Right cardiac atrium (tissue), 5 donors: Measurements from ENCODE around the gene ATP1B2. TPM values are rescaled to one million over a fixed set of nuclear protein-coding genes. Genes with fewer than 3 reads are reported as not detected.
"Not testable (repeated sequence)": the region's sequence is repeated elsewhere in the genome, so short reads cannot be mapped to it uniquely, and the experiment has no call there.

Experiments
- ATAC-seq, 2 donors: fragments of 200-7000 bp; cut with Tn5 transposase; one replicate each; pipeline versions ENCODE4 v1.8.0 to v1.9.1; 2020; ENCODE audit warnings: moderate library complexity in 2 of 2, mild to moderate bottlenecking in 1 of 2
- DNase-seq, 3 donors: peaks; one replicate each; pipeline ENCODE4 v3.0.0-alpha.2; 2020
- H3K27ac ChIP-seq: one replicate; pipeline ENCODE4 v1.5.1; 2013; ENCODE audit warnings: mild to moderate bottlenecking, low read length, control low read depth, moderate library complexity
- H3K27me3 ChIP-seq: one replicate; pipeline ENCODE4 v1.6.1; 2013; ENCODE audit not compliant: control insufficient read depth, insufficient read depth
- H3K4me1 ChIP-seq: one replicate; pipeline ENCODE4 v1.6.1; 2013; ENCODE audit warnings: low read length; ENCODE audit not compliant: control insufficient read depth, insufficient read depth
- H3K4me3 ChIP-seq: one replicate; pipeline ENCODE4 v1.5.1; 2013; ENCODE audit warnings: low read length, control low read depth
- H3K9me3 ChIP-seq: one replicate; pipeline ENCODE4 v1.6.1; 2013; ENCODE audit warnings: low read length; ENCODE audit not compliant: control insufficient read depth
- WGBS: extraction: QIAGEN DNeasy Blood & Tissue Kit; methylation state at CpG from one replicate; pipeline ENCODE4 v1.1.7; 2013; 5-methylcytosine and 5-hydroxymethylcytosine counted together
- intact Hi-C, 4 donors: fragments of 100-400 bp; cut with DNase I; formaldehyde crosslinking; loops; one replicate each; pipeline versions ENCODE4 v1.11.0 to v1.14.0; 2022 to 2023
- polyA plus RNA-seq: library from polyadenylated mRNA; stranded (reverse); fragments of 200-250 nt; gene quantifications from one replicate; pipeline ENCODE4 v1.2.3, GENCODE V29; 2013
- total RNA-seq, 4 donors: library from RNA; stranded (reverse); fragmentation: NEBNext Ultra II Directional; extraction: Animal tissue kit (Norgen Biotek cat#: 25700); gene quantifications; one replicate each; pipeline ENCODE4 v1.2.1, GENCODE V29; 2021
- donor health status: healthy with polysubstance abuse.
- donor health status: DM: no; HTN: yes; CAD: no.
- donor health status: DM: no; HTN: no; CAD: no.
- donor health status: DM: no; HTN: yes; CAD: no; lungs with severe emphysema.
- donor health status: DM: yes; HTN: yes; CAD: no.

ATP1B2 gene
- total and polyA plus RNA-seq, 5 donors, result 2.8 to 10.2 (median 5.3) TPM

- no peak for DNase-seq
- intact Hi-C loops, result loop anchor here in 2 of 4 donors (10.0 kb wide), 1 partner anchor 49 kb away; the partner anchor contains the start of genes TP53 (in 2 of the 2) and WRAP53 (in 2 of the 2)
- no peak for ATAC-seq
These were observed 14.6 kb upstream of the ATP1B2 start for GRCh38 chr17:7636163-7636562.

DNA sequence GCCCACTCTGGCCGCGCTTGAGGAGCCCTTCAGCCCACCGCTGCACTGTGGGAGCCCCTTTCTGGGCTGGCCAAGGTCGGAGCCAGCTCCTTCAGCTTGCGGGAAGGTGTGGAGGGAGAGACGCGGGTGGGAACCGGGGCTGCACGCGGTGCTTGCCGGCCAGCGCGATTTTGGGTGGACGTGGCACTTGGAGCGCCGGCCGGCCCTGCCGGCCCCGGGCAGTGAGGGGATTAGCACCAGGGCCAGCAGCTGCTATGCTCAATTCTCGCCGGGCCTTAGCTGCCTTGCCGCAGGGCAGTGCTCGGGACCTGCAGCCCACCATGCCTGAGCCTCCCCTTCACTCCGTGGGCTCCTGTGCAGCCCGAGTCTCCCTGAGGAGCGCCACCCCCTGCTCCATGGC lies 9.9 kb upstream of the ATP1B2 start:
- DNase-seq (no peak), ATAC-seq (no peak)
- 94% methylated on average over 26 of the region's 26 CpGs for WGBS
- Histone ChIP-seq H3K4me3 (no peak overlapping the region), H3K9me3 (no peaks in the 10 kb centered on the region), H3K27me3 (no peaks in the 10 kb centered on the region), H3K27ac (no peak overlapping the region), H3K4me1 (no peaks in the 10 kb centered on the region)
- intact Hi-C loops, result no loop called here

More at GRCh38 chr17:7636163-7636562, 14.6 kb upstream of the ATP1B2 start:
- H3K27me3 ChIP-seq, result no peaks in the 10 kb centered on the region
- WGBS, result 62% methylated on average over 5 of the region's 5 CpGs
- H3K4me3 ChIP-seq, result no peak overlapping the region
- peaks cover 2% of the 10 kb centered on the region for H3K4me1 ChIP-seq
- no peaks in the 10 kb centered on the region for H3K9me3 ChIP-seq
- no peak overlapping the region for H3K27ac ChIP-seq

GRCh38 chr17:7641635-7642034 lies 9.1 kb upstream of the ATP1B2 start:
- ATAC-seq, H3K27me3 ChIP-seq, H3K9me3 ChIP-seq, H3K27ac ChIP-seq, H3K4me1 ChIP-seq, intact Hi-C loops, DNase-seq, H3K4me3 ChIP-seq: not testable (repeated sequence)
- 63% methylated on average over 7 of the region's 7 CpGs for WGBS

GRCh38 chr17:7644775-7645174 lies 6.0 kb upstream of the ATP1B2 start:
- H3K27ac ChIP-seq, result no peak overlapping the region
- ATAC-seq, result no peak
- WGBS, result 86% methylated on average over 4 of the region's 4 CpGs
- no peaks in the 10 kb centered on the region for H3K9me3 ChIP-seq
- no peak for DNase-seq
- intact Hi-C loops, result no loop called here
- H3K4me1 ChIP-seq, result no peaks in the 10 kb centered on the region
- H3K4me3 ChIP-seq, result no peak overlapping the region
- H3K27me3 ChIP-seq, result no peaks in the 10 kb centered on the region

DNA sequence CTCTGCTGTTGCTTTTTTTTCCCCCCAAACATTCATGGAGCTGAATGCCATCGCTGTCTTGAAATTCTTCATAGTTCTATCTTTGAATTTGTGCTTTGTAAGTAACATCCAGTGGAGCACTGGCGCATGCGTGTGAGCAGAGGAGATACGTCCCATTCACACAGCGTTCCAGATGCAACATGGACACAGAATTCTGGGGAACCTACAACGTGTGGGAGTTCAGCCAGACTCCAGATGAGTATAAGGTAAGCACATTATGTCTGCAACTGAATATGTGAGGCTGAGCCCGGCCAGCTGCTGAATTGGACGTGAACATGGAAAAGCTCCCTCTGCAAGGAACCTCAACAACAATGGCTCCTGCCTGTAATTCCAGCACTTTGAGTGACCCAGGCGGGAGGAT lies 4.3 kb upstream of the ATP1B2 start:
- H3K27me3 ChIP-seq, result no peaks in the 10 kb centered on the region
- H3K9me3 ChIP-seq, result no peaks in the 10 kb centered on the region
- H3K4me3 ChIP-seq, result no peak overlapping the region
- no peak overlapping the region for H3K27ac ChIP-seq
- WGBS, result 56% methylated on average over 9 of the region's 9 CpGs
- intact Hi-C loops, result no loop called here
- ATAC-seq (no peak), DNase-seq (no peak)
- H3K4me1 ChIP-seq, result no peaks in the 10 kb centered on the region

- H3K27ac ChIP-seq, result no peak overlapping the region
- intact Hi-C loops, result no loop called here
- H3K9me3 ChIP-seq, result no peaks in the 10 kb centered on the region
- H3K4me1 ChIP-seq, result no peaks in the 10 kb centered on the region
- no peaks in the 10 kb centered on the region for H3K27me3 ChIP-seq
- no peak for ATAC-seq
- WGBS, result 53% methylated on average over 4 of the region's 4 CpGs
- DNase-seq, result no peak
- H3K4me3 ChIP-seq, result no peak overlapping the region
These were observed 3.7 kb upstream of the ATP1B2 start for GRCh38 chr17:7647018-7647417.

GRCh38 chr17:7651097-7651664 lies 455 bp downstream of the ATP1B2 start:
- Histone ChIP-seq H3K27ac (no peak overlapping the region), H3K27me3 (no peaks in the 10 kb centered on the region), H3K9me3 (no peaks in the 10 kb centered on the region), H3K4me3 (peak overlapping the region; percentile 62), H3K4me1 (peaks cover 2% of the 10 kb centered on the region)
- DNase-seq (no peak), ATAC-seq (no peak)
- WGBS, result under 1% methylated on average over 45 of the region's 45 CpGs
- intact Hi-C loops, result no loop called here

- intact Hi-C loops, result no loop called here
- WGBS, result 3% methylated on average over 54 of the region's 54 CpGs
These were observed 1.1 kb downstream of the ATP1B2 start for GRCh38 chr17:7651665-7652387.

DNA sequence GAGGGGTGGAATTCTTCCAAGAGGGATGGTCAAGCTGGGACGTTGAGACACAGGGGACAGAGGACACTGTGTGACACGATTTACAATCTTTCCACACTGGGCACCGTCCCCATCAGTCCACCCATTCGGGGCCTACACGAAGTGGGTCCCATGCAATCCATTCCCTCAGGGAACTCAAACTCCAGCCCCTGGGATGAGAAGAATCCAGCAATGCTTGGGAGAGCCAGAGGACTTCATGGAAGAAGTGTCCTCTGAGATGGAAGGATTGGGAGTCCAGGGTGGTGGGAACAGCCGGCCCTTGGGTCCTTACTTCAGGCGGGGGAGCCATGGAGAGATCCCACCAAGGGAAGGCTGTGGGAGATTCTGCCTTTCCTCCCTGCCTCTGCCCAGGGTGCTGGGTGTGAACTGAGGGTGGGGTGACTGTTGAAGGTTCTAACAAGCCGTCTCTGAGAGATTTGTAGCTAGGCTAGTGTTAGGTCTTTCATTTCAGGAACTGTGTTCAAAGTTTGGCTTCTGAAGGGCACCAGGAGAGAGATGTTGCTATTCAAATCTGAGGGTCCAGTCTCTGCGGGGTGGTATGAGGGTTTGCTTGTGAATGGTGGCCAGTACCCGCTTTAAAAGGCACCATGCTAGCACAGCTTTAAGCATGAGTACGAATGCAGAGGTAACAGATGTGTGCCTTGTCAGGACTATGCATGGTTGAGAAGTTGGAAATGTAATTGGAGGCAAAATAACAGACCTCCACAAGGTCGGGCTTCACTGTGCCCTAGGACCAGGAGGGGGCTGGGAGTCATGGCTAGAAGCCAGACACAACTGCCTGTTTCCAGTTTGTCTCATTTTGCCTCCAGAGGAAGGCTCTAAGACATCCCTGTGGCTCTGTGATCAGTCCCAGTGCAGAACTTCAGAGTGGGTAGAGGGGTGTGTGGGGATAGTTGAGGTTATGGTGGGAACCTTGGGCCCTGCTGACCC lies 1.9 kb downstream of the ATP1B2 start:
- Histone ChIP-seq H3K4me3 (no peak overlapping the region), H3K27ac (no peak overlapping the region)
- intact Hi-C loops, result no loop called here

More at GRCh38 chr17:7651665-7652387, 1.1 kb downstream of the ATP1B2 start:
- Histone ChIP-seq H3K9me3 (no peaks in the 10 kb centered on the region), H3K4me3 (peak overlapping the region; percentile 62), H3K27me3 (no peaks in the 10 kb centered on the region), H3K4me1 (peaks cover 2% of the 10 kb centered on the region), H3K27ac (no peak overlapping the region)
- peak in 2 of 3 donors; percentile 62 to 78 for DNase-seq
- peak; percentile 18 to 41 for ATAC-seq

GRCh38 chr17:7654832-7655540 lies 4.3 kb downstream of the ATP1B2 start:
- ATAC-seq (no peak), DNase-seq (no peak)
- H3K4me1 ChIP-seq, result peaks cover 2% of the 10 kb centered on the region
- no peak overlapping the region for H3K4me3 ChIP-seq
- intact Hi-C loops, result no loop called here
- H3K27ac ChIP-seq, result no peak overlapping the region
- no peaks in the 10 kb centered on the region for H3K9me3 ChIP-seq
- WGBS, result 65% methylated on average over 16 of the region's 16 CpGs
- no peaks in the 10 kb centered on the region for H3K27me3 ChIP-seq

More for the DNA sequence above, 1.9 kb downstream of the ATP1B2 start:
- Histone ChIP-seq H3K27me3 (no peaks in the 10 kb centered on the region), H3K9me3 (no peaks in the 10 kb centered on the region), H3K4me1 (peaks cover 2% of the 10 kb centered on the region)
- no peak for ATAC-seq
- WGBS, result 54% methylated on average over 12 of the region's 12 CpGs
- no peak for DNase-seq
